DMS114 treated with DMSO at 0.1 percent for 48 hours (cell line): ENCODE data around the gene PRKAR1A.
"Not testable (repeated sequence)": the region's sequence is repeated elsewhere in the genome, so short reads cannot be mapped to it uniquely, and the experiment has no call there.

Experiments used
- DNase-seq: peaks from one replicate; lab custom pipeline; 2025; ENCODE audit not compliant: unreplicated experiment; lab: John Stamatoyannopoulos, UW

PRKAR1A gene

GRCh38 chr17:68512247-68512959, at the start of gene PRKAR1A:
PRKAR1A (plus strand) TSS chr17:68512430; CDS start chr17:68515400, 2,970 bp downstream.
- peak; percentile 80 for DNase-seq

GRCh38 chr17:68463211-68464019, 48.8 kb upstream of the PRKAR1A start:
- no peak for DNase-seq

GRCh38 chr17:68468334-68468733, 43.9 kb upstream of the PRKAR1A start:
- DNase-seq: no peak

GRCh38 chr17:68468788-68469187, 43.4 kb upstream of the PRKAR1A start:
- DNase-seq: no peak

- DNase-seq: no peak
These were observed 41.3 kb upstream of the PRKAR1A start for GRCh38 chr17:68470961-68471360.

GRCh38 chr17:68480885-68481284, 31.3 kb upstream of the PRKAR1A start:
- DNase-seq: no peak

GRCh38 chr17:68482576-68483041, 29.6 kb upstream of the PRKAR1A start:
- DNase-seq: no peak

GRCh38 chr17:68484458-68484857, 27.8 kb upstream of the PRKAR1A start:
- no peak for DNase-seq

GRCh38 chr17:68489919-68490318, 22.3 kb upstream of the PRKAR1A start:
- DNase-seq: no peak

- DNase-seq: no peak
These were observed 20.6 kb upstream of the PRKAR1A start for GRCh38 chr17:68491381-68492231.

GRCh38 chr17:68492394-68493054, 19.7 kb upstream of the PRKAR1A start:
- DNase-seq: not testable (repeated sequence)

GRCh38 chr17:68495081-68495480, 17.1 kb upstream of the PRKAR1A start:
- DNase-seq: no peak

GRCh38 chr17:68497885-68498319, 14.3 kb upstream of the PRKAR1A start:
- DNase-seq: no peak

- DNase-seq: no peak
These were observed 13.5 kb upstream of the PRKAR1A start for GRCh38 chr17:68498479-68499326.

GRCh38 chr17:68499587-68499986, 12.6 kb upstream of the PRKAR1A start:
- no peak for DNase-seq

- DNase-seq: no peak
These were observed 11.2 kb upstream of the PRKAR1A start for GRCh38 chr17:68501074-68501473.

GRCh38 chr17:68505951-68506350, 6.3 kb upstream of the PRKAR1A start:
- no peak for DNase-seq

GRCh38 chr17:68507576-68507975, 4.7 kb upstream of the PRKAR1A start:
- DNase-seq: no peak

- no peak for DNase-seq
These were observed 2.8 kb upstream of the PRKAR1A start for GRCh38 chr17:68509141-68510057.
